ENCODE data around the gene NOP14.

DNA sequence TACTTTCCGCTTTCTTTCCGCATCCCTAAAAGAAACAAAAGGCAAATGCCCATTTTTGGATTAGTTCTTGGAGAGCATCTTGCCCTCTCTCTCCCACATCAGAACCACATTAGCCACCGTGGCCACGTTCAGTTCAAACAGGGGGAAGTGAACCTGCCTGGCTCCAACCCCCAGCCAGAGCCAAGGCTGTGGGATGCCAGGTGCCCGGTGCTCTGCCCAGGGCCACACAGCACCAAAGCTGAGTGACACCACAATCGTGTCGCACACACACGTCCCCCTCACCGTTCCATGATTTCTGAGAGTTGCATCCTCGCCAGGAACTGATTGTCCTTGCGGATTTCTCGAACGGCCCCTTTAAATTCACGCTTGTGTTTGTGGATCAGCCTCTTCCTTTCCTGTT lies 24.3 kb downstream of the NOP14 start:
- TF ChIP-seq POLR2A (IDR thresholded peaks at IDR 0.05) = no peak
- TF ChIP-seq, protein P1, sequence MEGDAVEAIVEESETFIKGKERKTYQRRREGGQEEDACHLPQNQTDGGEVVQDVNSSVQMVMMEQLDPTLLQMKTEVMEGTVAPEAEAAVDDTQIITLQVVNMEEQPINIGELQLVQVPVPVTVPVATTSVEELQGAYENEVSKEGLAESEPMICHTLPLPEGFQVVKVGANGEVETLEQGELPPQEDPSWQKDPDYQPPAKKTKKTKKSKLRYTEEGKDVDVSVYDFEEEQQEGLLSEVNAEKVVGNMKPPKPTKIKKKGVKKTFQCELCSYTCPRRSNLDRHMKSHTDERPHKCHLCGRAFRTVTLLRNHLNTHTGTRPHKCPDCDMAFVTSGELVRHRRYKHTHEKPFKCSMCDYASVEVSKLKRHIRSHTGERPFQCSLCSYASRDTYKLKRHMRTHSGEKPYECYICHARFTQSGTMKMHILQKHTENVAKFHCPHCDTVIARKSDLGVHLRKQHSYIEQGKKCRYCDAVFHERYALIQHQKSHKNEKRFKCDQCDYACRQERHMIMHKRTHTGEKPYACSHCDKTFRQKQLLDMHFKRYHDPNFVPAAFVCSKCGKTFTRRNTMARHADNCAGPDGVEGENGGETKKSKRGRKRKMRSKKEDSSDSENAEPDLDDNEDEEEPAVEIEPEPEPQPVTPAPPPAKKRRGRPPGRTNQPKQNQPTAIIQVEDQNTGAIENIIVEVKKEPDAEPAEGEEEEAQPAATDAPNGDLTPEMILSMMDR (IDR thresholded peaks at IDR 0.05) = no peak

Data from lower leg skin (tissue), 3 donors.